HG03571 (cell line): ENCODE data around the gene MAPKAP1.
A peak's percentile ranks its signal among the peaks of the same experiment; 100 is the strongest.

Experiments
- ATAC-seq: cut with Tn5 transposase; IDR thresholded peaks from one replicate; pipeline ENCODE4 v1.9.1; 2021; ENCODE audit not compliant: unreplicated experiment

MAPKAP1 gene

DNA sequence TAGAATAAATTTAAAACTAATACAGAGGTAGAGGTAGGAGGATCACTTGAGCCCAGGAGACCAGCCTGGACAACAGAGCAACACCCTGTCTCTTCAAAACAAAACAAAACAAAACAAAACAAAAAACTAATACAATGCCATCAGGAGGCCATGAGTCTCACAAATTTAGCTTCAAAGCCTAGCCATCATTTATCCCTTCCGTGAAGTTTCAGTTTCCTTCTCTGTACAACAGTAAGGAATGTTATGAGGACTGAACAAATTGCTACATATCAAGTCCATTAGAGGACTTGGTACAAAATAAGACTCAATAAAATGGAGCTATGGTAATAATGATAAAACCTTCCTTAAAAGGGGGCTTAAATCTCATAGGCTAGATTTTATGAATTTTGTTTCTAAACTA, 60.8 kb downstream of the MAPKAP1 start:
- ATAC-seq, result no peak

DNA sequence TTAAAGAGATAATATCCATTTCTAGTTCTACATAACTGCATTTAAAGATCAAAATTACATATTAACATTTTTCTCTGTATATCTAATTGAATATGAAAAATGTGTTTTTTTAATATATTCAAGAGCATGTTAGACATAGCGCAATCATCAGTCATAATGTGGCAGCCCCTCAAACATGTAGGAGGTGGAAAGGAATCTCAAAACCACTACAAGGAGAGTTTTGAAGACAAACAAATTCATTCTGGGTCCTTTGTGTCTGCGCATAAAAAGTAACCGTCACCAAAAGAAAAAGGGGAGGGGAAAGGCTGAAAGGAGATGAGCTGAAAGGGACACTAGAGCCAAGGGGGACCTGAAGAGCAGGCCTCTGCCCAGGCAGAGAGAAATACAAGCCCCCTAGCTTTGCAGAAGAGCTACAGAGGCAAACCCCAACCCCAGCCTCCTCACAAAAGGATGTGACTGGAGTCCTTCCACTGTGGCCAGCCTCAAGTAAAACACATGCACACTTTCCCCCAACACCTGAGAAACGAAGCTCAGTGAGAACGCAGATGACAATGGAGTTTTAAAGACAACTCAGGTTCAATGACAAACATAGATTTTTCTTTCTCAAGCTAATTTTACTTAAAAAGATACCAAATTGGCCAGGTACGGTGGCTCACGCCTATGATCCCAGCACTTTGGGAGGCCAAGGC, 62.0 kb downstream of the MAPKAP1 start:
- no peak for ATAC-seq

DNA sequence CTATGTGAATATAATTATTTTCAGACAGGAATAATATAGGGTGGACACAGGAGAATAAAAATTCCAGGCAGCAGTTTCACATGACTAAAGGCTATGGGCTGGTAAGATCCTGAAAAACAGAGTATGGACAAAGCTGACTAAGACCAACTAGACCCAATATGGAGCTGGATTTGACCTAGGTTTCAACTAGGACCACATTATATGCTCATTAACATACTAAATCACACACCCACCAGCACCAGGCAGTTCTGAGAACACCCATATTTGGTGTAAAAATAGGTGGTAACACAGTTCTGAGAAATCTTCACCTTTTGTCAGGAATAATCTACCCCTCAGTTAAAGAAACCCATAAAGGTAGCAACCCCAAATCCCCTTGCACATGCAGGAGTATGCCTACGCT, 64.7 kb downstream of the MAPKAP1 start:
- ATAC-seq, result no peak

DNA sequence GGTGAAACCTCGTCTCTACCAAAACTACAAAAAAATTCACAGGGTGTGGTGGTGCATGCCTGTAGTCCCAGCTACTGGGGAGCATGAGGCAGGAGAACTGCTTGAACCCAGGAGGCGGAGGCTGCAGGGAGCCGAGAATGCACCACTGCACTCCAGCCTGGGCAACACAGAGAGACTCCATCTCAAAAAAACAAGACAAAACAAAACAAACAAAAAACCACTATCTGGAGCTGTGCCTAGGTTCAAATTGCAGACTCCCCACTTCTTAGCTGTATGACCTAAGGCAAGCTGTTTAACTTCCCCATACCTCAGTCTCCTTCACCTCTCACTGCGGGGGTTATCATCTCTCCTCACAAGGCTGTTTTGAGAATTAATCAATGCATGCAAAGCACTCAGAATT, 68.0 kb downstream of the MAPKAP1 start:
- no peak for ATAC-seq

DNA sequence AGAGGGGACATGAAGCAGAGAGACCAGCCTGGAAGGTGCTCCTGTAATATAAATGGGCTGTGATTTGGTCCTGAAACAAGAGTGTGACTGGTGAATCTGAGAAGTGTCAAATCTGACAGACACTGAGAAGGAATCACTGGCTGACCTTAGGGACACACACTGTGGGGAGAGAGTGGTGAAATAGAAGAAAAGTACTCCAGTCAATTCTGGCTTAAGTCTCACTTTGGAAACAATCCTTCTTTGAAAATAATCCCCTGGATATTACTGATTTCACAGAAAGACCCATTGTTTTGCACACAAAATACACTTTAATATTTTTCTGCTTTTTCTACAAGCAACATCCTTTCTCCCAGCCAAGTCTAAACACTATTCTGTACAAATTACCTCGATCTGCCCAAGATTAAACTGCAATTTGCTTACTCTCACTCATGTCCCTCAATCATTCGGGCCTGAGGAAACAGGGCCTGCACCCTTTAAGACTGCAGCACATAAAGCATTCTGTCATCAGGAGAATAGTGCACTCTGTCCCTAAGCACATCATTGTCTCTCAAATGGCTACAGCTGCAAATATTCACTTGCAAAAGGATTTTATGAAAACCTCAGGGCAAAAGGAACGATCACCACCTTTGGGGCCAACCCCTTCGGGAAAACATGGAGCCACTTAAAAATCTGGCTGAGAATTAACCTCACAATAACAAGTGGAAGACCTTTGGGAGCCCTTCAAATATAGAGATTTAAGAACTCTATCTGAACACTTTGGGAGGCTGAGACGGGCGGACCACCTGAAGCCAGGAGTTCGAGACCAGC, 68.6 kb downstream of the MAPKAP1 start:
- no peak for ATAC-seq

DNA sequence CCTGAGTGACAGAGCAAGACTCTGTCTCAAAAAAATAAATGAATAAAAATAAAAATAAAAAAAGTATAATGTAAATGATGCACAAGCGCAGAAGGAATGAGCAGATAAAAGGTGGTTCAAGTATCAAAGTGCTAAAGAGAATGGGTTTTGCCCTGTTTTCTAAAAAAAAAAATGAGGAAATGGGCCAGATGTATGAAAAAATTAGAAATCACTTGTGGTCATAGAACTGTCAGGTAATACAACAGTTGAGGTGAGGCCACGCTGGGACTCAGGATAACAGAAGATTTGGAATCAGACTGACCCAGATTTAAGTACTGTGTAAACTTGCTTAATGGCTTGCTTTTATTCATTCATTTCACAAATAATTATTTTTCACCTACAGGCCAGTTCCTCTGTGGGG, 69.8 kb downstream of the MAPKAP1 start:
- ATAC-seq, result no peak

DNA sequence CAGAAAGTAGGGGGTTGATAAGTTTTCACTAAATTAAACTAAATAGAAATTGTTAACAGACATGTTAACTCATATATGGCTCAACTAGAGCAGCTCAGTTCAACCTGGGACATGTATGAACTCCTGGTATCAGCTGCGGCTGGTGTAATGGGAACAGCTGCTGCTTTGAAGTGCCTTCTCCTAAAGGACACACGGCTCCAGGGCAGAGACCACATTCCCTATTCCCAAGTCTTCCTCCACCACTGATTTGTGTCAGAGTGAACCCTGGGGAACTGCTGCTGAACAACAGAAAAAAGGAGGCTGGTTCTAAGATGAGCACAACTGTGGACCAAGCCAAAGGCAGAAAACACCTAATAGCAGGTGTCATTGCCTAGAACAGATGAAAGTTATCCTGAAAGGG, 71.1 kb downstream of the MAPKAP1 start:
- no peak for ATAC-seq

DNA sequence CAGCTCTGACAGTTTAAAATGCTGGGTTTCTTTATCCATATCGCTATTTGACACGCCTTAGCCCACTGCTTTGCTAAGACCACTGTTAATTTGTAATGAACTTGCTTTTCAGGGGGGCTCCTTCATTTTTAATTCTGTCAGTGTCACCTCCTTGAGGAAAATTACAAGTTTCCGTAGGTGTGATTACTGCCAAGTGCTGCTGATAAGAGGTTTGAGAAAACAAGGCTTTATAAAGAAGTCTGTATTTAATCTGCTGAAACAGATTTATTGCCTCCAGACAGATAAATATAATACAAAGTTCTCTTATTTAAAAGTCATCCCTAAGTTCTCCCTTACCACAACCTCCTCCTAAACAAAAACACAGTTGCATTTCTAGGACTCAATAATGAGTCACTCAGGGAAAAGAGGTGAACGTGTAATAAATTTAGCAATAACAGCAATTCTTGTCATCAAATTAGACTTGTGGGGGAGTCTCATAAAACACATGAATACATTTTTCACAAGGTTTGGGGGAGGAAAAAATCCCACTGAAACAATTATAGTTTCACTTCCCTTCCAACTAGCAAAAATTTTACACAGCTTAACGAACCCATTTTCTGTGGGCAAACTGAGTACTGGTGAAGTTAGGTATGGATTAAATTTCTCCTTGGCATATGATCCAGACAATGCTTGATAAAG, 72.8 kb downstream of the MAPKAP1 start:
- no peak for ATAC-seq

DNA sequence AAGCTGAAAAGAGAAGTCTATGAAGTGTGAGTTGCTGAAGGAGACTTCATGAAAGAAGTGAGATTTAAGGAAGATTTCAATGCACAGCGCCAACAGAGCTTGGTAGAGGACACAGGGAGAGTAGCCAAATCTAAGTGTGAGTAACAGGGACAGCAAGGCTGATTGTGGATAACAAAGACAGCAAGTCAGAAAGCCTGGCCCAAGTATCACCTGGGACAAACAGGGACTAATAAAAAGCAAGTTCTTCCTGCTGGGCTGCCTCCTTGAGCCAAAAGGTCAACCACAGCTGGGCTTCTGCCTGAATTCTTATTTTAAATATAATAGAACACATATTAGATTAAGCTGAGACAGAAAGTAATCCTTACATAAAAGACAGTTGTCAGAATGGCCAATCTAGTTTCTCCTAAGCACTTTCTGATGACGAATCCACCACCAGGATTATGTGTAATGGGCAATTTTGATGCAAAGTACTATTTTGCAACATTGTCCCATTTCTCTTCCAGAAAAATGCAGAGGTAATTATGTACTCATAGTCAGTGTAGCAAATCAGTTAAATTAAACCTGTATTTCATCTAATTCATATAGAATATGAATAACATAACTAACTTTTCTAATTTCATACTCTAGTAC, 73.8 kb downstream of the MAPKAP1 start:
- no peak for ATAC-seq

DNA sequence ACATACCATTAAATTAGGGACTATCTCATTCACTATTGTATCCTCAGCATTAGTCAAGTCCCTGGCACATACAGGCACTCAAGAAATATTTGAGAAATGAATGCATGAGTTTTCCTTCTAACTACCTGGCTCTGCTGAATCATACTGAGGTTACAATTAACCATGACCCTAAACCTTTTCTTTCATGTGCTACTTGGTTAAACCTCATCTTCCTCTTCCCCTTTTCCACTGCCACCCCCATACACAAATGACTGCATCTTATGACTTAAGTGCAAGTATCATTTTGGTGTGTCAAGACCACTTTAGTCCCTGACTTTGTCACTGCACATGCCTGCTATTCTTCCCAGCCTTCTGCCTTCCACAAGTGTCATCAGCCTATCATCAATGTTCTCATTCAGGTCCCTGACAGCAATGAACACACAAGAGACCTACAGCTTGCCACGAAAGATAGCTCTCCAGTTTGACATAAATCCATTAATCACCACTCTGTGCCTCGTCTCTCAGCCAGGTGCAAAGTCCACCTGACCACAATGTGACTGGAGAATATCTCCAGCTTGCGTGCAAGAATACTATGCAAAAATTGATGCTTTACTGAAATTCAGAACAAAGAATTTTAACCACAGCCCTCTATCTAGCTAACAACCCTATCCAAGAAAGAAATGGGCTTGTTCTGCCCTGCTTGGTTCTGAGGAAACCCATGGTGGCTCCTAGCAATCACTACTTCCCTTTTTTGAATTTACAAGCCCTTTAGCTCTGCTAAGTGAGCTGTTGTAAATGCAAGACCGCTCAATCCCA, 74.5 kb downstream of the MAPKAP1 start:
- ATAC-seq, result peak; percentile 54

DNA sequence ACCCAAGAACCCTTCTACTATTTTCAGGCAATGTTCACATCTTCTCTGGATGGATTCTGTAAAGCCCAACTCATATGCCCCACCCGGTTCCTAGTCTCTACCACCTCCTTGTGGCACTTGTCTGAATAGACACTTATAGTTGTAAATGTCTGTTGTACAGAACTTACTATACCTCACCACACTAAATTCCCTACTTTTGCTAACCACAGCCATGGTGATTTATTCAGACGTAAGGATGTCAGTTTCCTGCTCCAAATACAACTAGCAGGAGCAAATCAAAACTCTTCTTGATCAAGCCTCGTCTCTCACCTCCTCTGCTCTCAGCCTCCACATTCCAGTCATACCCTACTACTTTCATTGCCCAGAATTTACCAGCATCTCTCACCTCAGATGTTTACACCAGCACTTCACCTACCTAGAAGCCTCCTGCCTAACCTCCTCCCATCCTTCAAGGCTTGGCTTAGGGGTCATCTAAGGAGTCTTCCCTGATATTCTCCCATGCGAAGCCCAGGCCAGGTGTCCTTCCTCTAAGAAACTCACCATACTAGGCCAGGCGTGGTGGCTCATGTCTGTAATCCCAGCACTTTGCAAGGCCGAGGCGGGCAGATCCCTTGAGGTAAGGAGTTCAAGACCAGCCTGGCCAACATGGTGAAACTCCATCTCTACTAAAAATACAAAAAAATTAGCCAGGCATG, 75.5 kb downstream of the MAPKAP1 start:
- ATAC-seq, result no peak

DNA sequence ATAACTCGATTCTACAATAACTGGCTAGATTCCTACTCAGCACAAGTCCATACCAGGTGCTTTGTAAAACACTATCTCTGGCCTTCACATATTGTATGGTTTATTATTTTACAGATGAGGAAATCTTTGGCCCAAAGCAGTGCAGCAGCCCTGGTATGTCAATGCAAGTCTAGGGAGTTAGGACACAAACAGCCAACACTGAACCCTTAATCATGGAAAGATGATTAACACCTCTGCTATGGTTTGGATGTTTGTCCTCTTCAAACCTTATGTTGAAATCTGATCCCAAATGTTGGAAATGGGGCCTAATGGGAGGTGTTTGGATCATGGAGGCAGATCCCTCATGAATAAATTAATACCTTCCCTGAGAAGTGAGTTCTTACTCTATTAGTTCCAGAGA, 76.6 kb downstream of the MAPKAP1 start:
- ATAC-seq, result no peak

DNA sequence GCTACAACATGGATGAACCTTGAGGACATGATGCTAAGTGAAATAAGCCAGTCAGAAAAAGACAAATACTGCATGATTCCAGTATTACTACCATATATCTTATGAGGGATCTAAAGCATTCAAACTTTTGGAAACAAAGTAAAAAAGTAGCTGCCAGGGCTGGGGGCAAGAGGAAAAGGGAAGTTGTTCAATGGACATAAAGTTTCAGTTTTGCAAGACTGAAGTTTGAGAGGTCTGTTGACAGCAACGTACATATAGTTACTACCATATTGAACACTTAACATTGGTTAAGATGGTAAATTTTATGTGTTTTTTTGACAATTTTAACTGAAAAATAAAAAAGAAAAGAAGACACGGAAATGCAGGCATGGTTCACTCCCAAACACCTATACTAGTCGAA, 77.6 kb downstream of the MAPKAP1 start:
- ATAC-seq, result no peak

DNA sequence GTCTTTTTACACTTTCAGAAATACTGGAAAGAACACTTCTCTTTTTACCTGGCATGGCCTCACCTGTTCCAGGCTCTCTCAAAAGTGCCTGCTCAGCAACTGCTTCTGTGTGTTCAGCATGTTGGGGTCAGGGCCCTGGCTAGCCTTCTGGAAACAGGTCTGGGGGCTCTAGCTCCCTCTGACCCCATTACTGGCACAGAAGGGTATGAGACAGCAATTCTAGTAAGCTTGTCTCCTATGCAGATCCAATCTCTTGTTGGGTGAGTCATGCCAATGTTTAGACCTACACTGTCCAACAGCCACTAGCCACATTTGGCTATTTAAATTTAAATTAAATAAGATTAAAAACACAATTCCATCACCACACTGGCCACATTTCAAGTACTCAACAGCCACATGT, 80.8 kb downstream of the MAPKAP1 start:
- ATAC-seq, result no peak

DNA sequence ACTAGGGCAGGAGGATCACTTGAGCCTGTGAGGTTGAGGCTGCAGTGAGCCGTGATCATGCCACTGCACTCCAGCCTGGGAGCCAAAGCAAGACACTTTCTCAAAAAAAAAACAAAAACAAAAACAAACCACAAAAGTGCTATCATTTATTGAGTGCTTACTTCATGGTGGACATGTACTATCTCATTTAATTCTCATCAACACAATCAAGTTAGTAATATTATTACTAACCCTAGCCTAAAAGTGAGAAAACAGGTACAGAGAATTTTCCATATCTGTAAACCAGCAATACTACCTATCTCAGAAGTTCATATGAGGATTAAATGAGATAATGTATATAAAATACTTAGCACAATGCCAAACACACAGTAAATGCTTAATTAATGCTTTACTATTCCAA, 85.8 kb downstream of the MAPKAP1 start:
- no peak for ATAC-seq

DNA sequence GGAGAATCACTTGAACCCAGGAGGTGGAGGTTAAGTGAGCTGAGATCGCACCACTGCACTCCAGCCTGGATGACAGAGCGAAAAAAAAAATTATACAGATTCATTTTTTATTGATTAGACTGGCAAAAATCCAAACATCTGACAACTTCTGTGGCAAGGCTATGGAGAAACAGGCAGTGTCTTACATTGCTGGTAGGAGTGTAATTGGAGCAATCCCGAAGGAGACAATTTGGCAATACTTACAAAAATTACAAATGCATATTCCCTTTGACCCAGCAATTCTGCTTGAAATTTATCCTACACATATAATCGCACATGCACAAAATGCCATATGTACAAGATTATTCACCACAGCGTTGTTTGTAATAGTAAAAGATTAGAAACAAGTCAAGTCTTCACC, 86.8 kb downstream of the MAPKAP1 start:
- ATAC-seq, result no peak

DNA sequence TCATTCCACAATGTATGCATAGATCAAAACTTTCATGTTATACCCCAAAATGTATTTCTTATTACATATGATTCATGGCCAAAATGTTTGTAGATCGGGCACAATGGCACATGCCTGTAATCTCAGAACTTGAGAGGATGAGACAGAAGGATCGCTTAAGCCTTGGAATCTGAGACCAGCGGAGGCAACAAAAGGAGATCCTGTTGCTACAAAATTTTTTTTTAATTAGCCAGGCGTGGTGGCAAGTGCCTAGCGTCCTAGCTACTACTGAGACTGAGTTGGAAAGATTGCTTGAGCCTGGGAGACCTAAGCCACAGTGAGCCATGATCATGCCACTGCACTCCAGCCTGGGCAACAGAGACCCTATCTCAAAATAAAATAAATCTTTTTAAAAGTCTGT, 89.9 kb downstream of the MAPKAP1 start:
- no peak for ATAC-seq

DNA sequence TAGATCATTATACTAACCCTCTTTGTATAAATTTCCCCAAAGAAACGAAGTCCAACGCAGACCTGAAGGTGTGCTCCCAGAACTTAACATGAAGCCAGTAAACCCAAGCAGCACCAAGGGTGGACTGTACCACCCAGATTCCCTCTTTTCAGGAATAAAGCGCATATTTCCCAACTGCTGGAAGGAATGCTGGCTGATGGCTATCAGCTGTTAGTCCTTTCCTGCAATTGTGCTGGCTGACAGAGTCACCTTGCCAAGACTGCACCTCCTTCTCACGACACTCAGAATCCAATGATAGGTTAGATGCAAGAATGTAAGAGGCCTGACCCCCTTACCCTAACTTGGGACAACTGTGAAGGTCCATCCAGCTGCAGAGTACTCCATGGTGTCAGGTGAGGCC, 93.9 kb downstream of the MAPKAP1 start:
- no peak for ATAC-seq

DNA sequence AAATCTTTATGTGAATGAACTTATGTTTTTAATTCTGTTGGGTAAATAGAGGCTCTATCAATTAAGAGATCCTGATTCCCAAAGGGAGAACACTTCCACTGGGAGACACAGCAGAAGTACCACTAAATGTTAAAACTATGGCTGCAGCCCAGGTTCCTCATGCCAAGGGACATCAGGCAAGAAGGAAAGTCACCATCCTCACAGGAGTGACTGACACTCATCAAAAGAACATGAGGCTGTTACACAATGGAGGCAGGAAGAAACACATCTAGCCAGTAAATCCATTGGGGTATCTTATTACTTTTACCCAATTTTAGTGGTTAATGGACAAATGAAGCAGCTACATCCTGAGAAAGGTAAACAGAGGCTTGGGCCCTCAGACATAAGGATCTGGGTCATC, 94.4 kb downstream of the MAPKAP1 start:
- ATAC-seq, result no peak

DNA sequence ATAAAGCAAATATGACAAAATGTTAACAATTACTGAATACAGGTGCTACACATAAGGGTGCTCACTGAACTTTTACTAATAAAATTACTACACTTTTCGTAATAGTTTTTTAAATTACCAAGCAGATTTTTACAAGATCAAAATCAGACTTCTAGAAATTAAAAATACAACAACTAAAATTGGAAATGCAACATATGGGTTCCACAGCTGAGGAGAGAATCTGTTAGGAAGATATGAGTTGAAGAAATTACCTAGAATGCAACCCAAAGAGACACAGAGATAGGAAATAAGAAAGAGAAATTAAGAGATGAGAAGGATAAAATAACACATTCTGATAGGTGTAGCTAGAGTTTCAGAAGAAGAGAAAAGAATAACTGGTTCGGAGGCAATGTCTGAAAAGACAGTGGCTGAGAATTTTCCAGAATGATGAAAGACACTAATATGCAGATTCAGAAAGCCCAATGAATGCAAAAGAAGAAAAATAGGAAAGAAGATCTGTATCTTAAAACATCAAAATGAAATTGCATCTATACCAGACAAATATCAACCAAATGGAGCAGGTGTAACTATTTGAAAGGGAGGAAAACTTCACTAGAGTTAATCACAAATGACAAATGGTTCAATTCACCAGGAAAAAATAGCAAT, 95.8 kb downstream of the MAPKAP1 start:
- no peak for ATAC-seq
